Upper lobe of left lung (tissue), 6 donors: ENCODE measurements around the gene KCNK15. TPM values are rescaled to one million over a fixed set of nuclear protein-coding genes. Genes with fewer than 3 reads are reported as not detected.

Experiments
- ATAC-seq, 2 donors: fragments of 200-7000 bp; cut with Tn5 transposase; one replicate each; pipeline ENCODE4 v1.9.1; 2022; ENCODE audit warnings: mild to moderate bottlenecking in 2 of 2, moderate library complexity in 2 of 2; ENCODE audit not compliant: low FRiP score in 2 of 2
- DNase-seq, 2 donors: peaks; one replicate each; pipeline ENCODE4 v3.0.0-alpha.2; 2019 to 2020
- H3K27ac ChIP-seq, 4 donors: fragments of 200-600 bp; sonication (generic); one replicate each; pipeline ENCODE4 v1.5.1; 2016 to 2019
- H3K27me3 ChIP-seq, 4 donors: fragments of 200-600 bp; sonication (generic); one replicate each; pipeline ENCODE4 v1.5.1; 2017 to 2019
- H3K36me3 ChIP-seq, 4 donors: fragments of 200-600 bp; sonication (generic); one replicate each; pipeline ENCODE4 v1.5.1; 2016 to 2019
- H3K4me1 ChIP-seq, 4 donors: fragments of 200-600 bp; sonication (generic); one replicate each; pipeline ENCODE4 v1.5.1; 2018 to 2019
- H3K4me3 ChIP-seq, 4 donors: fragments of 200-600 bp; sonication (generic); one replicate each; pipeline ENCODE4 v1.5.1; 2017 to 2019; ENCODE audit warnings: mild to moderate bottlenecking in 2 of 4, moderate library complexity in 1 of 4
- H3K9me3 ChIP-seq, 4 donors: fragments of 200-600 bp; sonication (generic); one replicate each; pipeline ENCODE4 v1.5.1; 2018 to 2019
- CTCF ChIP-seq, 6 experiments: fragments of 450-650 bp in 4 of 6; fragments of 200-600 bp in 2 of 6; sonication (generic) in 2 of 6; IDR thresholded peaks; one replicate each; pipeline ENCODE4 v1.5.1; 2016 to 2019; ENCODE audit warnings: antibody characterized with exemption in 6 of 6
- EP300 ChIP-seq, 4 donors: sonication (generic); formaldehyde crosslinking; IDR thresholded peaks; one replicate each; pipeline ENCODE4 v1.5.1; 2017; ENCODE audit warnings: antibody characterized with exemption in 4 of 4, control low read depth in 2 of 4
- POLR2A ChIP-seq, 4 donors: fragments of 450-650 bp; IDR thresholded peaks; one replicate each; pipeline ENCODE4 v1.5.1; 2016 to 2017; ENCODE audit warnings: antibody characterized with exemption in 4 of 4, mild to moderate bottlenecking in 2 of 4
- POLR2AphosphoS5 ChIP-seq, 2 donors: sonication (generic); formaldehyde crosslinking; IDR thresholded peaks; one replicate each; pipeline ENCODE4 v1.5.1; 2017; ENCODE audit warnings: antibody characterized with exemption in 2 of 2
- WGBS, 2 donors: methylation state at CpG; one replicate each; pipeline ENCODE4 v1.1.5; 2017 to 2018; 5-methylcytosine and 5-hydroxymethylcytosine counted together
- total RNA-seq, 6 donors: library from RNA; depleted of rRNA in 4 of 6; stranded (reverse); fragments of >200 nt in 4 of 6; gene quantifications; one replicate each; pipeline versions ENCODE4 v1.1.0 to v1.2.1, GENCODE V29; 2016 to 2021
- donor health status: DM: no; HTN: no; CAD: no; lungs with moderate emphysema.
- donor health status: DM: no; HTN: yes; CAD: no; lungs with severe emphysema.

KCNK15 gene
- total RNA-seq, 6 donors from 2014 or later, result 1.0 to 2.7 (median 1.7) TPM

GRCh38 chr20:44725837-44726236 lies 19.8 kb upstream of the KCNK15 start:
- Histone ChIP-seq H3K4me3 (no peak overlapping the region), H3K27me3 (no peaks in the 10 kb centered on the region), H3K9me3 (no peaks in the 10 kb centered on the region), H3K36me3 (no peaks in the 10 kb centered on the region), H3K27ac (no peak overlapping the region), H3K4me1 (peaks cover 9 to 24% (median 16%) of the 10 kb centered on the region in 4 donors)
- TF ChIP-seq EP300 (IDR thresholded peaks at IDR 0.05) (no peak), CTCF (IDR thresholded peaks at IDR 0.05) (no peak), POLR2A (IDR thresholded peaks at IDR 0.05) (no peak), POLR2AphosphoS5 (IDR thresholded peaks at IDR 0.05) (no peak)
- ATAC-seq (no peak), DNase-seq (no peak)
- 72 to 77% methylated on average over 5 of the region's 5 CpGs for WGBS, 2 donors

- 92 to 100% methylated on average over 5 to 11 of the region's 11 CpGs for WGBS, 2 donors
- Histone ChIP-seq H3K4me3 (no peak overlapping the region), H3K4me1 (peaks cover 9 to 14% (median 13%) of the 10 kb centered on the region in 4 donors), H3K36me3 (no peaks in the 10 kb centered on the region), H3K27ac (no peak overlapping the region), H3K27me3 (no peaks in the 10 kb centered on the region), H3K9me3 (no peaks in the 10 kb centered on the region)
- TF ChIP-seq POLR2A (IDR thresholded peaks at IDR 0.05), result no peak
- TF ChIP-seq POLR2AphosphoS5 (IDR thresholded peaks at IDR 0.05), result no peak
- TF ChIP-seq CTCF (IDR thresholded peaks at IDR 0.05), result no peak
- no peak for ATAC-seq
- DNase-seq, result no peak
Observed at GRCh38 chr20:44727039-44727438, 18.6 kb upstream of the KCNK15 start.

- Histone ChIP-seq H3K36me3 (no peaks in the 10 kb centered on the region), H3K4me1 (peaks cover 9 to 13% (median 13%) of the 10 kb centered on the region in 4 donors), H3K27me3 (no peaks in the 10 kb centered on the region), H3K27ac (no peak overlapping the region), H3K4me3 (no peak overlapping the region), H3K9me3 (no peaks in the 10 kb centered on the region)
- DNase-seq, result no peak
- ATAC-seq, result no peak
- WGBS, 2 donors, result 77 to 78% methylated on average over 2 of the region's 2 CpGs
- TF ChIP-seq EP300 (IDR thresholded peaks at IDR 0.05), result no peak
- no peak for TF ChIP-seq POLR2AphosphoS5 (IDR thresholded peaks at IDR 0.05)
- TF ChIP-seq CTCF (IDR thresholded peaks at IDR 0.05), result no peak
- TF ChIP-seq POLR2A (IDR thresholded peaks at IDR 0.05), result no peak
Observed at GRCh38 chr20:44727651-44728050, 18.0 kb upstream of the KCNK15 start.

GRCh38 chr20:44728801-44729443 lies 16.7 kb upstream of the KCNK15 start:
- Histone ChIP-seq H3K27me3 (no peaks in the 10 kb centered on the region), H3K36me3 (no peaks in the 10 kb centered on the region), H3K27ac (no peak overlapping the region), H3K9me3 (no peaks in the 10 kb centered on the region), H3K4me3 (no peak overlapping the region), H3K4me1 (peaks cover 12 to 19% (median 14%) of the 10 kb centered on the region in 4 donors)
- 22 to 31% methylated on average over 9 of the region's 9 CpGs for WGBS, 2 donors
- peak in 1 of 2 donors; percentile 90 for DNase-seq
- no peak for TF ChIP-seq POLR2A (IDR thresholded peaks at IDR 0.05)
- no peak for TF ChIP-seq CTCF (IDR thresholded peaks at IDR 0.05)
- peak; percentile 64 to 74 for TF ChIP-seq POLR2AphosphoS5 (IDR thresholded peaks at IDR 0.05)
- peak in 1 of 4 donors; percentile 84 for TF ChIP-seq EP300 (IDR thresholded peaks at IDR 0.05)
- peak; percentile 74 to 90 for ATAC-seq

- Histone ChIP-seq H3K9me3 (no peaks in the 10 kb centered on the region), H3K27ac (no peak overlapping the region)
Observed at GRCh38 chr20:44730441-44730840, 15.2 kb upstream of the KCNK15 start.

More at GRCh38 chr20:44730441-44730840, 15.2 kb upstream of the KCNK15 start:
- ATAC-seq, result no peak
- no peak for TF ChIP-seq EP300 (IDR thresholded peaks at IDR 0.05)
- TF ChIP-seq POLR2A (IDR thresholded peaks at IDR 0.05), result no peak
- TF ChIP-seq CTCF (IDR thresholded peaks at IDR 0.05), result no peak
- no peak for TF ChIP-seq POLR2AphosphoS5 (IDR thresholded peaks at IDR 0.05)
- Histone ChIP-seq H3K4me1 (peaks cover 13 to 19% (median 16%) of the 10 kb centered on the region in 4 donors), H3K27me3 (no peaks in the 10 kb centered on the region), H3K36me3 (no peaks in the 10 kb centered on the region), H3K4me3 (no peak overlapping the region)
- WGBS, 2 donors, result 86 to 89% methylated on average over 2 of the region's 2 CpGs
- DNase-seq, result no peak
